ENCODE data around the gene JADE1. TPM values are rescaled to one million over a fixed set of nuclear protein-coding genes. Genes with fewer than 3 reads are reported as not detected.

The JADE1 gene
- total RNA-seq (27.7 and 49.9 TPM in 2 replicates), polyA plus RNA-seq (28.6 and 36.2 TPM in 2 replicates), polyA minus RNA-seq (ENCODE audit: low replicate concordance) (37.3 and 87.1 TPM in 2 replicates)
- 24.9 and 31.6 TPM in 2 replicates for polyA plus RNA-seq (2012)

DNA sequence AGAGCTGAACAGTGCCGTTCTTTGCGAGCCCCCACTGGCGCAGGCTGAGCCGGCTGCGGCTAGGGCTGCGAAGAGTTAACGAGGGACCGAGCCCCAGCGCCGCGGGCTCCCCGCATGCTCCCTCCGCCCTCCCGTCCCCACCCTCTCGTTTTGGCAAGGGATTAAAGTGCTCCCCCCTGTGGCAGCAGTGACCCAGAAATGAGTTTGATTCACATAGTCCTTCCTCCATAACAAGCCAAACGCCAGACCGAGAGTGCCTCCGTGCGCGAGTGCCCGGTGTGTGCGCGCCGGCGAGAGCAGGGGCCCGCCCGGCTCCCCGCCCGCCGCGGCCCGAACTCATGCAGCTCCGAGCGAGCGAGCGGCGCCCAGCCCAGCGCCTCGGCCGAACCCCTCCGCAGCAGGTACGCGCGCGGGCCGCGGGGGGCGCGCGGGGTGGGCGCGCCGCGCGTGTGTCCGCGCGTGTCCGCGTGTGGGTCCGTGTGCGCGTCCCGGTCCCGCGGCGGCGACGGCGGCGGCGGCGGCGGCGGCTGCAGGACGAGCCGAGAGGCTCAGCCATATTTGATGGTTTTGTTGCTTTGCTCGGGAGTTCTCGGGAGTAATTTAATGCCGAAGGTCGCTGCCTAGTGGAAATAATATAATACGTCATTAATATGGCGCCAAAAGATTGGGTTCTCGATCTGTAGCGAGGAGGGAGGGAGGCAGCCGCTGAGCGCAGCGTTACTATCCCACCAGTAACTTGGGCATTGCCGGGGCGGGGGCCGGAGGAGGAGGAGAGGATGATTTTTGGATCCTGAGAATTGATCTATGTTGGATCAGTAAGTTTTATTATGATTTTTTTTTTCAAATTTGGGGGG is at the start of gene JADE1:
JADE1 (plus strand) TSS at position 224 of the 854 bp plus-strand sequence. CDS start 22,059 bp downstream, outside the sequence.
- peak; percentile 93 to 97 for DNase-seq (ENCODE audit: low read depth in 2 of 2)
- TF ChIP-seq, protein P1, sequence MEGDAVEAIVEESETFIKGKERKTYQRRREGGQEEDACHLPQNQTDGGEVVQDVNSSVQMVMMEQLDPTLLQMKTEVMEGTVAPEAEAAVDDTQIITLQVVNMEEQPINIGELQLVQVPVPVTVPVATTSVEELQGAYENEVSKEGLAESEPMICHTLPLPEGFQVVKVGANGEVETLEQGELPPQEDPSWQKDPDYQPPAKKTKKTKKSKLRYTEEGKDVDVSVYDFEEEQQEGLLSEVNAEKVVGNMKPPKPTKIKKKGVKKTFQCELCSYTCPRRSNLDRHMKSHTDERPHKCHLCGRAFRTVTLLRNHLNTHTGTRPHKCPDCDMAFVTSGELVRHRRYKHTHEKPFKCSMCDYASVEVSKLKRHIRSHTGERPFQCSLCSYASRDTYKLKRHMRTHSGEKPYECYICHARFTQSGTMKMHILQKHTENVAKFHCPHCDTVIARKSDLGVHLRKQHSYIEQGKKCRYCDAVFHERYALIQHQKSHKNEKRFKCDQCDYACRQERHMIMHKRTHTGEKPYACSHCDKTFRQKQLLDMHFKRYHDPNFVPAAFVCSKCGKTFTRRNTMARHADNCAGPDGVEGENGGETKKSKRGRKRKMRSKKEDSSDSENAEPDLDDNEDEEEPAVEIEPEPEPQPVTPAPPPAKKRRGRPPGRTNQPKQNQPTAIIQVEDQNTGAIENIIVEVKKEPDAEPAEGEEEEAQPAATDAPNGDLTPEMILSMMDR (conservative IDR thresholded peaks at IDR 0.05 in 1 of 2, IDR thresholded peaks at IDR 0.05 in 1 of 2; ENCODE audit: low read depth in 1 of 2, low read length in 2 of 2): peak; percentile 57 to 61
- no peak for TF ChIP-seq EZH2 (IDR thresholded peaks at IDR 0.05; ENCODE audit: low read length, missing control alignments)
- H3K9ac ChIP-seq (ENCODE audit: insufficient read depth, low read length): peak within 1 kb of the TSS; percentile 71
- no peaks in the 10 kb centered on the region for H4K20me1 ChIP-seq (ENCODE audit: control insufficient read depth, extremely low read depth, insufficient read depth, low read length)
- peaks cover 4% of the 10 kb centered on the region for H3K4me1 ChIP-seq (ENCODE audit: control insufficient read depth, extremely low read depth, insufficient read depth, low read length)
- peak within 1 kb of the TSS; percentile 55 for H2AFZ ChIP-seq (ENCODE audit: low read length)
- peak within 1 kb of the TSS; percentile 77 for H3K4me2 ChIP-seq (ENCODE audit: extremely low read depth, insufficient read depth, low read length)
- no peaks in the 10 kb centered on the region for H3K36me3 ChIP-seq (ENCODE audit: control insufficient read depth, insufficient read depth, low read length)
- no peaks in the 10 kb centered on the region for H3K27me3 ChIP-seq (ENCODE audit: control insufficient read depth, insufficient read depth, low read length)
- H3K79me2 ChIP-seq (ENCODE audit: control insufficient read depth, insufficient read depth, low read length): peaks cover 29% of the 10 kb centered on the region
- no peaks in the 10 kb centered on the region for H3K9me3 ChIP-seq (ENCODE audit: control insufficient read depth, insufficient read depth, low read depth, low read length)
- H3K27ac ChIP-seq (ENCODE audit: insufficient read depth, low read length): peak within 1 kb of the TSS; percentile 95
- H3K4me3 ChIP-seq (replicated peaks in 1 of 4; ENCODE audit: control extremely low read depth in 1 of 4, insufficient read depth in 1 of 4, low read depth in 3 of 4, low read length in 4 of 4): peak within 1 kb of the TSS; percentile 72 to 99 (median 76)

GRCh38 chr4:128766781-128767180 is 42.7 kb upstream of the JADE1 start:
- no peaks in the 10 kb centered on the region for H4K20me1 ChIP-seq (ENCODE audit: control insufficient read depth, extremely low read depth, insufficient read depth, low read length)
- no peak overlapping the region for H3K4me3 ChIP-seq (replicated peaks in 1 of 4; ENCODE audit: control extremely low read depth in 1 of 4, insufficient read depth in 1 of 4, low read depth in 3 of 4, low read length in 4 of 4)
- no peaks in the 10 kb centered on the region for H3K27me3 ChIP-seq (ENCODE audit: control insufficient read depth, insufficient read depth, low read length)
- no peak overlapping the region for H3K27ac ChIP-seq (ENCODE audit: insufficient read depth, low read length)
- no peaks in the 10 kb centered on the region for H3K79me2 ChIP-seq (ENCODE audit: control insufficient read depth, insufficient read depth, low read length)
- H3K4me1 ChIP-seq (ENCODE audit: control insufficient read depth, extremely low read depth, insufficient read depth, low read length): no peaks in the 10 kb centered on the region
- TF ChIP-seq, protein P1 (conservative IDR thresholded peaks at IDR 0.05 in 1 of 2, IDR thresholded peaks at IDR 0.05 in 1 of 2; ENCODE audit: low read depth in 1 of 2, low read length in 2 of 2): no peak
- TF ChIP-seq EZH2 (IDR thresholded peaks at IDR 0.05; ENCODE audit: low read length, missing control alignments): no peak
- no peak overlapping the region for H3K4me2 ChIP-seq (ENCODE audit: extremely low read depth, insufficient read depth, low read length)
- H3K9ac ChIP-seq (ENCODE audit: insufficient read depth, low read length): no peak overlapping the region
- H2AFZ ChIP-seq (ENCODE audit: low read length): no peak overlapping the region
- no peaks in the 10 kb centered on the region for H3K36me3 ChIP-seq (ENCODE audit: control insufficient read depth, insufficient read depth, low read length)
- H3K9me3 ChIP-seq (ENCODE audit: control insufficient read depth, insufficient read depth, low read depth, low read length): no peaks in the 10 kb centered on the region
- no peak for DNase-seq (ENCODE audit: low read depth in 2 of 2)

- no peak overlapping the region for H2AFZ ChIP-seq (ENCODE audit: low read length)
- no peak overlapping the region for H3K4me2 ChIP-seq (ENCODE audit: extremely low read depth, insufficient read depth, low read length)
- DNase-seq (ENCODE audit: low read depth in 2 of 2): peak in 1 of 2 donors; percentile 93
- H3K36me3 ChIP-seq (ENCODE audit: control insufficient read depth, insufficient read depth, low read length): no peaks in the 10 kb centered on the region
- no peaks in the 10 kb centered on the region for H3K79me2 ChIP-seq (ENCODE audit: control insufficient read depth, insufficient read depth, low read length)
- H3K9ac ChIP-seq (ENCODE audit: insufficient read depth, low read length): no peak overlapping the region
- H3K4me3 ChIP-seq (replicated peaks in 1 of 4; ENCODE audit: control extremely low read depth in 1 of 4, insufficient read depth in 1 of 4, low read depth in 3 of 4, low read length in 4 of 4): no peak overlapping the region
- H3K27me3 ChIP-seq (ENCODE audit: control insufficient read depth, insufficient read depth, low read length): no peaks in the 10 kb centered on the region
- no peak for TF ChIP-seq EZH2 (IDR thresholded peaks at IDR 0.05; ENCODE audit: low read length, missing control alignments)
- TF ChIP-seq, protein P1 (conservative IDR thresholded peaks at IDR 0.05 in 1 of 2, IDR thresholded peaks at IDR 0.05 in 1 of 2; ENCODE audit: low read depth in 1 of 2, low read length in 2 of 2): no peak
- no peak overlapping the region for H3K27ac ChIP-seq (ENCODE audit: insufficient read depth, low read length)
- no peaks in the 10 kb centered on the region for H4K20me1 ChIP-seq (ENCODE audit: control insufficient read depth, extremely low read depth, insufficient read depth, low read length)
- H3K9me3 ChIP-seq (ENCODE audit: control insufficient read depth, insufficient read depth, low read depth, low read length): no peaks in the 10 kb centered on the region
- no peaks in the 10 kb centered on the region for H3K4me1 ChIP-seq (ENCODE audit: control insufficient read depth, extremely low read depth, insufficient read depth, low read length)
Measured at GRCh38 chr4:128768373-128768996, 41.0 kb upstream of the JADE1 start.
